Activated naive CD8-positive, alpha-beta T cell treated with anti-CD3 and anti-CD28 coated beads, Interleukin-2, amount 10 ng/mL, durations not matched to agents 7 days and 5 days (primary cell): ENCODE data around the gene RHBDL3. TPM values are rescaled to one million over a fixed set of nuclear protein-coding genes. Genes with fewer than 3 reads are reported as not detected.
A peak's percentile ranks its signal among the peaks of the same experiment; 100 is the strongest.
"Not testable (repeated sequence)": the region's sequence is repeated elsewhere in the genome, so short reads cannot be mapped to it uniquely, and the experiment has no call there.

Source experiments
- ATAC-seq: fragments of 150-1000 bp; cut with Tn5 transposase; one replicate; pipeline ENCODE4 v1.10.0; 2021; ENCODE audit warnings: low read depth, moderate library complexity
- POLR2A ChIA-PET: fragments of 350-600 bp; sonication (Branson Sonifier 250); formaldehyde crosslinking; loops from one replicate; lab custom pipeline; 2021; ENCODE audit warnings: antibody characterized with exemption; lab: Charles Lee
- DNase-seq: peaks from one replicate; pipeline ENCODE4 v3.0.0; 2021
- H3K27ac Mint-ChIP-seq: one replicate; pipeline ENCODE4 v1.8.0; 2022; ENCODE audit warnings: mild to moderate bottlenecking, mixed read lengths
- H3K27me3 Mint-ChIP-seq: one replicate; pipeline ENCODE4 v1.8.0; 2022; ENCODE audit warnings: mild to moderate bottlenecking, moderate library complexity, mixed read lengths
- H3K36me3 Mint-ChIP-seq: one replicate; pipeline ENCODE4 v1.8.0; 2021; ENCODE audit warnings: mild to moderate bottlenecking, mixed read lengths
- H3K4me1 Mint-ChIP-seq: one replicate; pipeline ENCODE4 v1.8.0; 2021; ENCODE audit warnings: mixed read lengths
- H3K4me3 Mint-ChIP-seq: one replicate; pipeline ENCODE4 v1.8.0; 2022; ENCODE audit warnings: mild to moderate bottlenecking, moderate library complexity, mixed read lengths
- H3K9me3 Mint-ChIP-seq: one replicate; pipeline ENCODE4 v1.8.0; 2021; ENCODE audit warnings: mixed read lengths
- total RNA-seq, 2 experiments: library from RNA; stranded (reverse); gene quantifications; one replicate each; pipeline ENCODE4 v1.2.3, GENCODE V29; 2021

Gene RHBDL3
- total RNA-seq, 2 experiments from 2014 or later: 0.72 to 0.88 TPM

GRCh38 chr17:32258383-32259140 lies 7.1 kb upstream of the RHBDL3 start:
- Mint-ChIP-seq H3K27me3 (peaks cover 43% of the 10 kb centered on the region), H3K9me3 (no peaks in the 10 kb centered on the region), H3K4me3 (no peak overlapping the region), H3K36me3 (no peaks in the 10 kb centered on the region), H3K4me1 (no peaks in the 10 kb centered on the region), H3K27ac (no peak overlapping the region)
- ATAC-seq (no peak), DNase-seq (no peak)
- POLR2A ChIA-PET: no interaction called here

- no peak overlapping the region for H3K4me3 Mint-ChIP-seq
- H3K9me3 Mint-ChIP-seq: no peaks in the 10 kb centered on the region
- DNase-seq (no peak), ATAC-seq (no peak)
- H3K36me3 Mint-ChIP-seq: no peaks in the 10 kb centered on the region
- POLR2A ChIA-PET: no interaction called here
- no peaks in the 10 kb centered on the region for H3K4me1 Mint-ChIP-seq
- no peak overlapping the region for H3K27ac Mint-ChIP-seq
- peaks cover 53% of the 10 kb centered on the region for H3K27me3 Mint-ChIP-seq
Observed at GRCh38 chr17:32259586-32259985, 6.0 kb upstream of the RHBDL3 start.

- Mint-ChIP-seq H3K9me3 (no peaks in the 10 kb centered on the region), H3K4me1 (peaks cover 1% of the 10 kb centered on the region), H3K27me3 (peaks cover 58% of the 10 kb centered on the region), H3K4me3 (no peak overlapping the region), H3K36me3 (no peaks in the 10 kb centered on the region), H3K27ac (no peak overlapping the region)
- DNase-seq: no peak
- ATAC-seq: no peak
- POLR2A ChIA-PET: no interaction called here
Observed at GRCh38 chr17:32261417-32261736, 4.3 kb upstream of the RHBDL3 start.

GRCh38 chr17:32261936-32262510 lies 3.6 kb upstream of the RHBDL3 start:
- ATAC-seq (no peak), DNase-seq (no peak)
- Mint-ChIP-seq H3K4me1 (peaks cover 3% of the 10 kb centered on the region), H3K9me3 (no peaks in the 10 kb centered on the region), H3K27me3 (peaks cover 62% of the 10 kb centered on the region), H3K27ac (no peak overlapping the region), H3K4me3 (no peak overlapping the region), H3K36me3 (no peaks in the 10 kb centered on the region)
- POLR2A ChIA-PET: no interaction called here

GRCh38 chr17:32263515-32263914 lies 2.1 kb upstream of the RHBDL3 start:
- H3K4me3 Mint-ChIP-seq, POLR2A ChIA-PET, H3K27ac Mint-ChIP-seq, ATAC-seq, H3K9me3 Mint-ChIP-seq, DNase-seq, H3K36me3 Mint-ChIP-seq, H3K4me1 Mint-ChIP-seq: not testable (repeated sequence)
- H3K27me3 Mint-ChIP-seq: peaks cover 67% of the 10 kb centered on the region

- H3K27me3 Mint-ChIP-seq: peaks cover 70% of the 10 kb centered on the region
Observed at GRCh38 chr17:32264140-32264799, 1.4 kb upstream of the RHBDL3 start.

GRCh38 chr17:32264823-32265191 lies 825 bp upstream of the RHBDL3 start:
- POLR2A ChIA-PET: no interaction called here
- Mint-ChIP-seq H3K36me3 (no peaks in the 10 kb centered on the region), H3K27ac (no peak overlapping the region), H3K27me3 (peaks cover 70% of the 10 kb centered on the region), H3K9me3 (no peaks in the 10 kb centered on the region), H3K4me1 (peaks cover 9% of the 10 kb centered on the region), H3K4me3 (peak overlapping the region; percentile 76)
- DNase-seq (no peak), ATAC-seq (no peak)

More at GRCh38 chr17:32264140-32264799, 1.4 kb upstream of the RHBDL3 start:
- H3K4me3 Mint-ChIP-seq: peak overlapping the region; percentile 10
- ATAC-seq (no peak), DNase-seq (no peak)
- no peak overlapping the region for H3K27ac Mint-ChIP-seq
- no peaks in the 10 kb centered on the region for H3K9me3 Mint-ChIP-seq
- peaks cover 9% of the 10 kb centered on the region for H3K4me1 Mint-ChIP-seq
- H3K36me3 Mint-ChIP-seq: no peaks in the 10 kb centered on the region
- POLR2A ChIA-PET: no interaction called here

- Mint-ChIP-seq H3K27ac (no peak overlapping the region), H3K4me1 (peaks cover 9% of the 10 kb centered on the region), H3K27me3 (peaks cover 78% of the 10 kb centered on the region), H3K9me3 (no peaks in the 10 kb centered on the region), H3K4me3 (no peak overlapping the region), H3K36me3 (no peaks in the 10 kb centered on the region)
- ATAC-seq (peak; percentile 13), DNase-seq (peak; percentile 43)
- POLR2A ChIA-PET: no interaction called here
Observed at GRCh38 chr17:32266051-32266388, 388 bp downstream of the RHBDL3 start.

GRCh38 chr17:32266389-32267301 lies 1.0 kb downstream of the RHBDL3 start:
- Mint-ChIP-seq H3K4me3 (peak overlapping the region; percentile 74), H3K4me1 (peaks cover 9% of the 10 kb centered on the region), H3K9me3 (no peaks in the 10 kb centered on the region), H3K27me3 (peaks cover 78% of the 10 kb centered on the region), H3K36me3 (no peaks in the 10 kb centered on the region), H3K27ac (no peak overlapping the region)
- DNase-seq: peak; percentile 57
- POLR2A ChIA-PET: no interaction called here
- ATAC-seq: peak; percentile 23

- Mint-ChIP-seq H3K27me3 (peaks cover 78% of the 10 kb centered on the region), H3K36me3 (no peaks in the 10 kb centered on the region), H3K4me1 (peaks cover 9% of the 10 kb centered on the region), H3K9me3 (no peaks in the 10 kb centered on the region), H3K4me3 (peak overlapping the region; percentile 70), H3K27ac (no peak overlapping the region)
- POLR2A ChIA-PET: interaction anchor here (0.6 kb wide), 1 partner anchor 61 kb away, joined by 3 read pairs; no protein-coding TSS in a partner anchor
- ATAC-seq: peak; percentile 13
- DNase-seq: no peak
Observed at GRCh38 chr17:32267690-32268205, 2.1 kb downstream of the RHBDL3 start.

- Mint-ChIP-seq H3K9me3 (no peaks in the 10 kb centered on the region), H3K36me3 (no peaks in the 10 kb centered on the region), H3K4me3 (no peak overlapping the region), H3K27me3 (peaks cover 73% of the 10 kb centered on the region), H3K4me1 (peaks cover 9% of the 10 kb centered on the region), H3K27ac (no peak overlapping the region)
- ATAC-seq (no peak), DNase-seq (no peak)
- POLR2A ChIA-PET: no interaction called here
Observed at GRCh38 chr17:32268734-32269288, 3.2 kb downstream of the RHBDL3 start.

GRCh38 chr17:32269377-32269776 lies 3.7 kb downstream of the RHBDL3 start:
- Mint-ChIP-seq H3K36me3 (no peaks in the 10 kb centered on the region), H3K27me3 (peaks cover 70% of the 10 kb centered on the region), H3K9me3 (no peaks in the 10 kb centered on the region), H3K4me3 (no peak overlapping the region), H3K27ac (no peak overlapping the region), H3K4me1 (peaks cover 9% of the 10 kb centered on the region)
- ATAC-seq: no peak
- DNase-seq: no peak
- POLR2A ChIA-PET: no interaction called here

GRCh38 chr17:32271844-32272243 lies 6.2 kb downstream of the RHBDL3 start:
- POLR2A ChIA-PET: interaction anchor here (0.5 to 0.6 kb wide), 2 partner anchors 12 to 144 kb away, joined by 3 read pairs; no protein-coding TSS in a partner anchor
- H3K4me3 Mint-ChIP-seq: no peak overlapping the region
- H3K4me1 Mint-ChIP-seq: peaks cover 8% of the 10 kb centered on the region
- H3K27ac Mint-ChIP-seq: no peak overlapping the region
- H3K27me3 Mint-ChIP-seq: peaks cover 58% of the 10 kb centered on the region
- no peak for ATAC-seq
- no peak for DNase-seq
- no peaks in the 10 kb centered on the region for H3K9me3 Mint-ChIP-seq
- no peaks in the 10 kb centered on the region for H3K36me3 Mint-ChIP-seq
